ENCODE results near the gene ZBTB5.

The ZBTB5 gene

DNA sequence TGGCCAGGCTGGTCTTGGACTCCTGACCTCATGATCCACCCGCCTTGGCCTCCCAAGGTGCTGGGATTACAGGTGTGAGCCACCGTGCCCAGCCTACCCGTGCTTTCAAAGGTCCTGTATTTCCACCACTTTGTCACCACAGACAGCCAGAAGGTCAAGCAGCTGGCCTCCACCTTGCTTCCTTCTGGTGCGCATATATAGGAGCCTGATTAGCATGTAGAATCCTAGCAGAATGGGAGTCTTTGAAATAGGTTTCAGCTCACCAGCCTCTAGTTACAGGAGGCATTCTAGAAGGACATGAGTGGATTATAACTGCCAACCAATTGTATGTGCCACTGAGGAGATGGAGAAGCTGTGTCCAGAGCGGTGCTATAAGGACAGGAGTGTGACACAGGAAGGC, 39.4 kb upstream of the ZBTB5 start:
- no peaks in the 10 kb centered on the region for H3K9me3 ChIP-seq (ENCODE audit: insufficient read depth, low read depth, low read length)
- no peaks in the 10 kb centered on the region for H3K27me3 ChIP-seq (ENCODE audit: insufficient read depth, low read length)
- H3K4me3 ChIP-seq (ENCODE audit: low read length): no peak overlapping the region
- H3K9ac ChIP-seq (ENCODE audit: low read depth, low read length): no peak overlapping the region
- no peak overlapping the region for H3K27ac ChIP-seq (ENCODE audit: low read length)
- H3K36me3 ChIP-seq (ENCODE audit: insufficient read depth, low read depth, low read length): peaks cover 76% of the 10 kb centered on the region
- H3K4me1 ChIP-seq (ENCODE audit: insufficient read depth, low read length): no peaks in the 10 kb centered on the region

DNA sequence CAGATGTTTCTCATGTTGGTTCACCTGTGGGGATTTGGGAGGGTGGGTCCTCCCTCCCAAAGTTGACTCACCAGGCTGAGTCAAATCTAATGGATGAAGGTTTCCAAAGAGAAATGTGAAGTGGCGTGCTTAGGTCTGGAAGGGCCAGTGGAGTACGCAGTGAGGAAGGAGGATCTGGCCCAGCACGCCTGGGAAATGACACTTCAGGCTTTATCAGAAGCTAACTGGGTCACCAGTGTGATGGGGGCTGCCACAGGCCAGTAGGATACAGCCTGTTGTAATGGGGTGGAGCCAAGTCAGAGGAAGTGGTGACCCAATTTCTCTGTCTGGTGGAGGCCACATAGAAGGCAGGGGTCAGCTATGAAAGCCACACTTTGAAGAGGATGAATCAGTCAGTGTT, 38.5 kb upstream of the ZBTB5 start:
- Histone ChIP-seq H3K36me3 (ENCODE audit: insufficient read depth, low read depth, low read length) (peaks cover 84% of the 10 kb centered on the region), H3K27ac (ENCODE audit: low read length) (no peak overlapping the region), H3K4me1 (ENCODE audit: insufficient read depth, low read length) (no peaks in the 10 kb centered on the region), H3K9ac (ENCODE audit: low read depth, low read length) (no peak overlapping the region), H3K27me3 (ENCODE audit: insufficient read depth, low read length) (no peaks in the 10 kb centered on the region), H3K4me3 (ENCODE audit: low read length) (no peak overlapping the region), H3K9me3 (ENCODE audit: insufficient read depth, low read depth, low read length) (no peaks in the 10 kb centered on the region)

DNA sequence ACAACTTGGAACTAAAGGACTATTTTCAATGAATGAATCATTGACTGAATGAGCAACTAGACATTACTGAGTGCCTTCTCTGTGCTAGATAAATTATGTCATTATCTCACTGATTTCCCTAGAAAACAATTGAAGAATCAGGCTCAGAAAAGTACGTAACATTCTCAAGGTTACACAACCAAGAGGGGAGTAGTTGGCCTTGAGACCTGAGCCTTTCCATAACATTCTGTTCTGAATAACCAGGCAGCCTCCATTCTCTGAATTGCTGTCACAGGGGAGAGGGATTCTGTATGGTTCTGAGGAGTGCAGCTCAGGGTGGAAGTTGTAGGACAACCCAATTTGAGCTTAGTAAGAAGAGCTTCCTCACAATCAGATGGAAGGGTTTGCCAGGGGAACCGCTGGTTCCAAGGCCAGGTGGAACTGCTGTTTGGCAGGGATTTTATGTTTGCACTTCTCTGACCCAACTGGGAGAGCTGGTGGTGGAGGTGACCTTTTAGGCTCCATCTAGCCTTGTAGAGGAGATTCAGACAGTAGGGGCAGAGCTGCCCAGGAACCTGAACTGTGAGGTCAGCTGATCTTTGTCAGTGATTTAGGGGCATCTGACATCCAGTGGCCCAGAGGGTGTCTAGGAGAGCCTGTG, 36.8 kb upstream of the ZBTB5 start:
- Histone ChIP-seq H3K9ac (ENCODE audit: low read depth, low read length) (no peak overlapping the region), H3K36me3 (ENCODE audit: insufficient read depth, low read depth, low read length) (peaks cover 85% of the 10 kb centered on the region), H3K27me3 (ENCODE audit: insufficient read depth, low read length) (no peaks in the 10 kb centered on the region), H3K27ac (ENCODE audit: low read length) (no peak overlapping the region), H3K4me1 (ENCODE audit: insufficient read depth, low read length) (no peaks in the 10 kb centered on the region), H3K9me3 (ENCODE audit: insufficient read depth, low read depth, low read length) (no peaks in the 10 kb centered on the region), H3K4me3 (ENCODE audit: low read length) (no peak overlapping the region)

DNA sequence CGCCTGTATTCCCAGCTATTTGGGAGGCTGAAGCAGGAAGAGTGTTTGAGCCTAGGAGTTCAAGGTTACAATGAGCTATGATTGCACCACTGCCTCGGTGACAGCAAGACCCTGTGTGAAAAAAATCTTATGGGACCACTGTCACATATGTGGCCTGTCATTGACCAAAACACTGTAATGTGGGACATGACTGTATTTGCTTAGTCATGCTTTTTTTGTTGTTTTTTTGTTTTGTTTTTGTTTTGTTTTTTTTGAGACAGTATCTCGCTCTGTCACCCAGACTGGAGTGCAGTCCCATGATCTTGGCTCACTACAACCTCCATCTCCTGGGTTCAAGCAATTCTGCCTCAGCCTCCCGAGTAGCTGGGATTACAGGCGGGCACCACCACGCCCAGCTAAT, 34.0 kb upstream of the ZBTB5 start:
- no peaks in the 10 kb centered on the region for H3K9me3 ChIP-seq (ENCODE audit: insufficient read depth, low read depth, low read length)
- H3K27me3 ChIP-seq (ENCODE audit: insufficient read depth, low read length): no peaks in the 10 kb centered on the region
- H3K9ac ChIP-seq (ENCODE audit: low read depth, low read length): no peak overlapping the region
- H3K27ac ChIP-seq (ENCODE audit: low read length): no peak overlapping the region
- H3K4me1 ChIP-seq (ENCODE audit: insufficient read depth, low read length): no peaks in the 10 kb centered on the region
- H3K36me3 ChIP-seq (ENCODE audit: insufficient read depth, low read depth, low read length): peaks cover 92% of the 10 kb centered on the region
- H3K4me3 ChIP-seq (ENCODE audit: low read length): no peak overlapping the region

DNA sequence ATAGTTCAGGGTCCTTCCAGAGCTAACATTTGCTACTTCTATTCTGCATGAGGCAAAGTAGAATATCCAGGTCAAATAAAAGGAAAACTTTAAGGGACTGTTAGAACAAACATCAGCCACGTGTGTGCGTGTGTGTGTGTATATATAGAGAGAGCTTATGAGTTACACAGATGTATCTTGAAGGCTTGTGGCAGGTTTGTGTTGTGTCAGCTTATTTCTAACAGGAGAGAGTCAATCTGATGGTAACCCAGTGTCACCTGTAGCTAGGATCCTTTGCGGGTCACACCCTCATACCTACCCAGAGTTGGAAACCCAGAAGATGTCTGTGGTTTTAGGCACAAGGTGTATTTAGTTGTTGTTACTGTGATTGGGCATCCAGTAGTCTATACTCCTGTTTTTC, 33.2 kb upstream of the ZBTB5 start:
- Histone ChIP-seq H3K9me3 (ENCODE audit: insufficient read depth, low read depth, low read length) (no peaks in the 10 kb centered on the region), H3K9ac (ENCODE audit: low read depth, low read length) (no peak overlapping the region), H3K4me1 (ENCODE audit: insufficient read depth, low read length) (no peaks in the 10 kb centered on the region), H3K27ac (ENCODE audit: low read length) (no peak overlapping the region), H3K4me3 (ENCODE audit: low read length) (no peak overlapping the region), H3K36me3 (ENCODE audit: insufficient read depth, low read depth, low read length) (peaks cover 92% of the 10 kb centered on the region), H3K27me3 (ENCODE audit: insufficient read depth, low read length) (no peaks in the 10 kb centered on the region)

DNA sequence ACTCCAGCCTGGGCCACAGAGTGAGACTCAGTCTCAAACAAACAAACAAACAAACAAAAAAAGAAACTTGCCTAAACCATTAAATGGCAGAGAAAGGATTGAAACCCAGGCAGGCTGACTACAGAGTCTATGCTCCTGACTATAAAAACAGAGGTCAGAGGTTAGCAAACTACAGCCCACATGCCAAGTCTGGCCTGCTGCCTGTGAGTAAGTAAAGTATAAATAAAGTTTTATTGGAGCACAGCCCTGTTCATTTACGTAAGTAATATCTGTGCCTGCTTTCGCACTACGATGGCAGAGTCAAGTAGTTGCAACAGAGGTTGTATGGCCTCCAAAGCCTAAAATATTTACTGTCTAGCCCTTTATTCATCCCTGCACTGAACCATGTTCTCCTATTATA, 32.1 kb upstream of the ZBTB5 start:
- no peak overlapping the region for H3K27ac ChIP-seq (ENCODE audit: low read length)
- no peaks in the 10 kb centered on the region for H3K27me3 ChIP-seq (ENCODE audit: insufficient read depth, low read length)
- H3K9ac ChIP-seq (ENCODE audit: low read depth, low read length): no peak overlapping the region
- no peak overlapping the region for H3K4me3 ChIP-seq (ENCODE audit: low read length)
- H3K36me3 ChIP-seq (ENCODE audit: insufficient read depth, low read depth, low read length): peaks cover 92% of the 10 kb centered on the region
- no peaks in the 10 kb centered on the region for H3K9me3 ChIP-seq (ENCODE audit: insufficient read depth, low read depth, low read length)
- H3K4me1 ChIP-seq (ENCODE audit: insufficient read depth, low read length): no peaks in the 10 kb centered on the region

DNA sequence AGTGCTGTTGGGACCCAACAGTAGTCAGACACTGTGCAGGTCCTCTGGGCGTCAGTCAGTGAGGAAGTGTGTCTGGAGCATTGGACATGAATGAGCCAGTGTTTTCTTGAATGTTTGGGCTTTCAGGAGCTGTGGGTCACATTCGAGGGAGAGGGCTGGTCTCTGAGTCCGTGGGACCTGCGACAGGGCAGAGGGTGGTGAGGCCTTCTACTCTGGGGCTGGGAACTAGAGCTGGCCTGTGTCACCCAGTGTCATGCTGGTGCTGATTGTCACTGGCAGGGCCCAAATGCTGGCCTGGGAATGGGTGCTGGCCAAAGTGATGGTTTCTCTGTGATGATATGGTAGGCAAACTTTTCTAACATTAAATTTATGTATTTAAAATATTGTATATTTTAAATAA, 30.8 kb upstream of the ZBTB5 start:
- H3K9me3 ChIP-seq (ENCODE audit: insufficient read depth, low read depth, low read length): no peaks in the 10 kb centered on the region
- peaks cover 91% of the 10 kb centered on the region for H3K36me3 ChIP-seq (ENCODE audit: insufficient read depth, low read depth, low read length)
- no peaks in the 10 kb centered on the region for H3K27me3 ChIP-seq (ENCODE audit: insufficient read depth, low read length)
- H3K4me3 ChIP-seq (ENCODE audit: low read length): no peak overlapping the region
- H3K4me1 ChIP-seq (ENCODE audit: insufficient read depth, low read length): no peaks in the 10 kb centered on the region
- H3K27ac ChIP-seq (ENCODE audit: low read length): no peak overlapping the region
- H3K9ac ChIP-seq (ENCODE audit: low read depth, low read length): no peak overlapping the region

DNA sequence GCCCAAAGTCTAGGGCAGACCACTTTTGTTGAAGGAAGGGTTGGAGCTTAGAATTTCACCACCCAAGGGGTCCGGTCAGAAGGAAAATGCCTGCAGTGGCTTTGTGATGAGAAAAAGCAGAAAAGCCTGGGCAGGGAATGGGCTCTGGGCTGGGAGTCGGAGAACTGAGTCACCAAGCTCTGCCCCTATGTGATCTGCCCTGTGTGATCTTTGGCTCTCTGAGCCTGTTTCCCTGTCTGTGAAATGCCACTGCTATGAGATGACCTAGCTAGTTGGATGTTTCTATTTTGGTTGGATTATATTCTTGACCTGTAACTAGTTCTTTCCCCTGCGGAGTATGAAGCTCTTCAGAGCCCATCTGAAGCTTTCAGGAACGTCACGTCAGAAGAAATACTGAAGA, 30.3 kb upstream of the ZBTB5 start:
- Histone ChIP-seq H3K9ac (ENCODE audit: low read depth, low read length) (no peak overlapping the region), H3K4me3 (ENCODE audit: low read length) (no peak overlapping the region), H3K27me3 (ENCODE audit: insufficient read depth, low read length) (no peaks in the 10 kb centered on the region), H3K36me3 (ENCODE audit: insufficient read depth, low read depth, low read length) (peaks cover 91% of the 10 kb centered on the region), H3K4me1 (ENCODE audit: insufficient read depth, low read length) (no peaks in the 10 kb centered on the region), H3K9me3 (ENCODE audit: insufficient read depth, low read depth, low read length) (no peaks in the 10 kb centered on the region), H3K27ac (ENCODE audit: low read length) (no peak overlapping the region)

DNA sequence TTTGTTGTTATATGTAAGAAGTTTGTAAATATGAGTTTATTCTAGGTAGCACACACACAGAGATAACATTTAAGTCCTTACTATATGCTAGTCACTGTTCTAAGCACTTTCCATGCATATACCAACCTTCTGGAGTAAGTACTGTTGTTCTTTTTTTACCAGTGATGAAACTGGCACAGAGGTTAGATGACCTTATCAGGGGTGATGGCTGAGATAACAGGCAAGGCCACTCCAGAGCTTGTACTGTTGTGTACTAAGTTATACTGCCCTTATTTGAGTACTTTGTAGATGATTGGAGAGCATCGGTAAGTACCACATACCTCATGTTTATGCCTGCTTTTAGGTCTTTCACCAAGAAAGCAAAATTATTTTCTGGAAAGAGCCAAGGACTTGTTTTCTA, 26.7 kb upstream of the ZBTB5 start:
- Histone ChIP-seq H3K36me3 (ENCODE audit: insufficient read depth, low read depth, low read length) (peaks cover 93% of the 10 kb centered on the region), H3K4me1 (ENCODE audit: insufficient read depth, low read length) (no peaks in the 10 kb centered on the region), H3K9me3 (ENCODE audit: insufficient read depth, low read depth, low read length) (no peaks in the 10 kb centered on the region)

DNA sequence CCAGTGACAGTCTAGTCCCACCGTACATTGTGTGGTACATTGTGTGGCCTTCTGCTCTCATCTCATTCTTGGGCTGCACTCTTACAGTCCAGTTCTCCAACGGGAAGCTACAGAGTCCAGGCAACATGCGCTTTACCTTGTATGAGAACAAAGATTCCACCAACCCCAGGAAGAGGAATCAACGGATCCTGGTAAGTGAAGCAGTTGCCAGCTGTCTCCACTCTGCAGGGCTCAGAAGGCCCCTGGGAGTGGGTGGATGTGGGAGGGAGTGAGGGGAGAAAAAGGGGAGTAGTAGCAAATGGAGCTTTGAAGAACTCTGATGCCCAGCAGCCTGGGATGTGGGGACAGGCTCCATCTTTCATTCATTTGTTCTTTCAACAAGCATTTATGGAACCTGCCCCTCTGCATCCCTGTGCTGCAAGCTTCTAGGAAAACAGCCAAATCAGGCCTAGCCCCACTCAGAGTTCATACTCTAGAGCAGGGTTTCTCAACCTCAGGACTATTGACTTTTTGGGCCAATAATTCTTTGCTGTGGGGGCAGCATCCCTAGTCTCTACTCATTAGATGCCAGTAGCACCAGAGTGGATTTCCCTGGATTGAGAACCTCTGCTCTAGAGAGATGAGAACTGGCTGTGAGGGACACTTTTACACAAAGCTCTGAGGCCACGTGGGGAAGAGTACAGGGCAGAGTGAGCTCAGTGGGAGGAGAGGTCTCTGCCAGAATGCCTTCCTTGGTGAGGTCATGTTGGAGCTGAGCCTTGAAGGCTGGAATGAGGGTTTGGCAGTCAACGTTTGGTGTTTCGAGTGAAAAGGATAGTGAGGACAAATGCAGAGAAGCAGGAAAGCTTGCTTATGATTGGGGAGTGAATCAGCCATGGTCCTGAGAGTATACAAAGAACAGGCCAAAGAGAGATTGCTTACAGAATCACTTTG, 21.6 kb upstream of the ZBTB5 start:
- Histone ChIP-seq H3K9ac (ENCODE audit: low read depth, low read length) (peak overlapping the region; percentile 81; the same call in 1 of the 2 replicates), H3K27me3 (ENCODE audit: insufficient read depth, low read length) (no peaks in the 10 kb centered on the region), H3K4me3 (ENCODE audit: low read length) (peak overlapping the region; percentile 89), H3K4me1 (ENCODE audit: insufficient read depth, low read length) (peaks cover 6% of the 10 kb centered on the region; the same call in 1 of the 2 replicates), H3K9me3 (ENCODE audit: insufficient read depth, low read depth, low read length) (no peaks in the 10 kb centered on the region), H3K27ac (ENCODE audit: low read length) (no peak overlapping the region), H3K36me3 (ENCODE audit: insufficient read depth, low read depth, low read length) (peaks cover 46% of the 10 kb centered on the region)

More for the DNA sequence above, 26.7 kb upstream of the ZBTB5 start:
- Histone ChIP-seq H3K27ac (ENCODE audit: low read length) (no peak overlapping the region), H3K27me3 (ENCODE audit: insufficient read depth, low read length) (no peaks in the 10 kb centered on the region), H3K4me3 (ENCODE audit: low read length) (no peak overlapping the region), H3K9ac (ENCODE audit: low read depth, low read length) (no peak overlapping the region)

DNA sequence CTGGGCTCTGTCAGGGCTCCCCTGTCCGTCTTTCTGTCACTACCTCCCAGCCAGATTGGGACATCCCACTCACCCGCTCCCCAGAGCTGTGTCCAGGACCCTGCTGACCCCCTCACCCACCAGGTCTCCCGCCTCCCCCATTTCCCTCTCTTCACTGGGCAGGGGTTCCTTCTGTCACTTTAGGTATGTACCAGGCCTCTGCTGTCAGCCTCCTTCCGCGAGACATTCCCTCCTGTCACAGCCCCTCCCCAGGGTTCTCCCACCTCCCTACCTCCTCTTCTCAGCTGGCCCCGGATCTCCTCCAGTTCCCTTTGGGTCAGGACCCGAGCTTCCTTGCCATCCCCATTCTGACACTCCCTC, 21.0 kb upstream of the ZBTB5 start:
- H3K9ac ChIP-seq (ENCODE audit: low read depth, low read length): peak overlapping the region; percentile 81
- H3K27me3 ChIP-seq (ENCODE audit: insufficient read depth, low read length): no peaks in the 10 kb centered on the region
- H3K9me3 ChIP-seq (ENCODE audit: insufficient read depth, low read depth, low read length): no peaks in the 10 kb centered on the region
- H3K36me3 ChIP-seq (ENCODE audit: insufficient read depth, low read depth, low read length): peaks cover 40% of the 10 kb centered on the region
- peaks cover 6% of the 10 kb centered on the region; the same call in 1 of the 2 replicates for H3K4me1 ChIP-seq (ENCODE audit: insufficient read depth, low read length)
- peak overlapping the region; percentile 89 for H3K4me3 ChIP-seq (ENCODE audit: low read length)
- H3K27ac ChIP-seq (ENCODE audit: low read length): no peak overlapping the region
